ENCODE data around the gene TMEM247. TPM values are rescaled to one million over a fixed set of nuclear protein-coding genes. Genes with fewer than 3 reads are reported as not detected.

TMEM247 gene
- total RNA-seq (2014; rRNA removed; shearing (Covaris generic)): not detected in 2 replicates

DNA sequence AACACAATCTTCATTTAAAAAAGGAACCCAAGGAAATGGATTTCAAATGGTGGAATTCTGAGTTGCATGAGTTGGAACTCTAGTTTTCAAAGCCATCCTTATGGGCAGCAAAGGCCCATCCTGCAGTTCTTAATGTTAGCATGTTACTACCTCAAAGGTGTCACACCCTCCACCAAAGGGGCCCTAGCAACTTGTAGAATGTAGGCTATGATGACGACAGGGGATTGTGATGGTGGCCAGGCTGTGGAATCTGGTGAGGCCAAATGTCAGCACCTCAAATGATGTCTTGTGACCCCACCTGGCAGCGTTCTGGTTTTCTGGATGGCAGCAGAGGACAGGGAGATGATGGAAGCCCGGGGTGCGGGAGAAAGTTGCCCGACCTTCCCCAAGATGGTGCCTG, at the start of gene TMEM247:
Gene TMEM247 (plus strand): TSS at position 301 of the 400 bp plus-strand sequence.
- no peak for DNase-seq (ENCODE audit: low read depth)

GRCh38 chr2:46430413-46430812, 49.0 kb upstream of the TMEM247 start:
- DNase-seq (ENCODE audit: low read depth): no peak

GRCh38 chr2:46430992-46431391, 48.4 kb upstream of the TMEM247 start:
- DNase-seq (ENCODE audit: low read depth): no peak

DNA sequence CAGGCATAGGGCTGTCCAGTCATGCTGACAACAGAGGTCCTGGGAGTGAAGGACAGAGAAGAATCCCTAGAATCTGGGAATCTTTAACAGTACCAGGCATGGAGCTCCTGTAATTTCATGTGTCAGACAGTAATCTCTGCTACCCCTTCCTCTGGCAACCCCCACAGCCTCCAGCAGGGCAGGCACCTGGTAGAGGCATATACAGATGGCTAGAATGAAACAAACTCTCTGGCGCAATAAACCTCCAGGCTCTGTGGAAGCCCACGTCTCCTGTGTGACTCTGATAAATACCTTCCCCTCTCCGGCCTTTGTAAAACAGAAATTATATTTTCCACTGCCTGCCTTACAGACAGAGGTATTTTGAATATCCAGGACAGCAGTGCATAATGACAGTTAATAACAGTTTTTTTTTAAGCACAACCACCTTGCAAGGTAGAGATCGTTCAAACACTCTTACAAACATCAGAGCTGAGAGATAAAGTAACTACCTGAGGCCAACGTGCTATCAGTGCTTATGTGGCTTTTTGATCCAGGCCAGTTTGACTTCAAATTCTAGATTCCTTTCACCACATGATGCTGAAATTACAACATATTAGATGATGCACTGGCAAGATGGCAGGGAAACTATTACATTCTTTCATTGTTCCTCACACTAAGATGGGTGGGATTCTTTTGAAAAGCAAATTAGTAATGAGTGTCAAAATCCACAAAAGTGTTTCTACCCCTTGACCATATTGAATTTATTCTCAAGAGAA, 47.7 kb upstream of the TMEM247 start:
- no peak for DNase-seq (ENCODE audit: low read depth)

DNA sequence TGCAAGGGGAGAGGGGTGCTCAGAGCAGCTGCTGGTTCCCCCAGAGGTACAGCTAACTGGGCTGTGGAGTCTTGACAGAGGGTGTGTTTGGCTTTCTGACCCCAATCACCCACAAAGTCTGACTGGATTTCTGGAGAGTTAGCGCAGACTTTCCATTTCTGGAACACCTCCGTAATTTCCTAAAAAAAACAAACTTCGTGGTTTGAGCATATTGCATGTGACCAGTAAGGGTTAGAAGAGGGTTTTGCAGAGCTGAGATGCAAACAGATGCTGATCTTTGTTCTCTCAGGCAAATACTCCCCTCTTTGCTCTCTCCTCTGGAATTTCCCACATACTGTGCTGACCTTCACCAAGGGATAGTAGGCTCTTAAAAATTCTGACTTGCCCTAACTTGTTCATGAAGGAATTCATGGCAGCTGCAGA, 44.5 kb upstream of the TMEM247 start:
- peak; percentile 62 for DNase-seq (ENCODE audit: low read depth)

DNA sequence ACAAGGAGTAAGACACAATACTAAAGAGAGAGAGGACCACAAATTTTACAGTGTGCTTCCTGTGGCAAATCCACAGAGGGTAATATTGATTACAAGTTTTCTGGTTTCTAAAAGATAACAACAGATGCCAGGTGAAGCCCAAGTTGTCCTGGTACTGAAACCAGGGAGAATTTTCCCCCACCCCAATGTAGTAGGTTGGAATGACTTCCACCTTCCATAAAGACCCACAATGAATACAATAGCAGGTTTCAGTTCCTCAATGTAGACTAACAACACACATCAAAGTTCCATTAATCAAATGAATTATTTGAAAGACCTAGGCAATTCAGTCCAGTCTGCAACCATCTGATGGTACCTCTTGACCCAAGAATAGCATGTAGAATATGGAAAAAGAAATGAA, 44.0 kb upstream of the TMEM247 start:
- no peak for DNase-seq (ENCODE audit: low read depth)

DNA sequence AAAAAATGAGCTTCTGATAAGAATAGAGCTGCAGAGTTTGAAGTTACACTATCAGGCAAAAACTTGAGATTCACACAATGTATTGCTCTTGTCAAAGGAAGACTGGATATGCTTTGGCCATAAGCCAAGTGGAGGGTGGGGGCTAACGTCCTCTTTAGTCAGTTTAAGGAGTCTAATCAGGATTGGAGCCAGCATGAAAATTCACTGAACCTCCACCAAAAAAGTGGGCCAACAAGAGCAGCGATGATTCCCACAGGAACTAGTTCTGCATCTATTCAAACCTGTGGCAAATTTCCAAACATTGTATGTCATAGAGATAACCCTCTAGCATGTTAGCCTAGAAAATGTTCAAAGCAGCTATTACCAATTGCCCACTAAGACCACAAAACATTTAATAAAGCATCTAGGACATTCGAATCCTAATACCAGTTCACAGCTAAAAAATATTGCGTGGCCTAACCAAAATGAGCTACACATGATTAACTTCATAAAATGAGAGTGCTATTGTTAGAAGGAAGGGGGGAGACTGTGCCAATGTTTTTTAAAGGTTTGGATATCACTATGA, 43.5 kb upstream of the TMEM247 start:
- no peak for DNase-seq (ENCODE audit: low read depth)

DNA sequence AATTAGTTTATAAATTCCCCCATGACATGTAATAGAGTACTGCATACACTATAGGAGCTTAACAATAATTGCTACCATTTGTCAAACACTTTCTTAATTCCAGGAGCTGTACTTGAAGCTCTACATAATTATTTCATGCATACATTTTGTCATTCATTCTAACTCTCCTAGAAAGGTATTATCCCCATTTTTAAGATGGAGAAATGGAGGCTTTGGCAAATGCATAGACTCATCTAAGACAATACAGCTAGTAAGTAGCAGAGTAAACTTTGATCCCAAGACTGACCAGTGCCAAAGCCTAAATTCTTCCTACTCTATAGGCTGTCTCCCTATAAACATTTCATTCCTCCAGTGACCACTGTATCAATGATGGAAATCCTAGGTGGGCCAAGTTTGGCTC, 42.6 kb upstream of the TMEM247 start:
- DNase-seq (ENCODE audit: low read depth): no peak

DNA sequence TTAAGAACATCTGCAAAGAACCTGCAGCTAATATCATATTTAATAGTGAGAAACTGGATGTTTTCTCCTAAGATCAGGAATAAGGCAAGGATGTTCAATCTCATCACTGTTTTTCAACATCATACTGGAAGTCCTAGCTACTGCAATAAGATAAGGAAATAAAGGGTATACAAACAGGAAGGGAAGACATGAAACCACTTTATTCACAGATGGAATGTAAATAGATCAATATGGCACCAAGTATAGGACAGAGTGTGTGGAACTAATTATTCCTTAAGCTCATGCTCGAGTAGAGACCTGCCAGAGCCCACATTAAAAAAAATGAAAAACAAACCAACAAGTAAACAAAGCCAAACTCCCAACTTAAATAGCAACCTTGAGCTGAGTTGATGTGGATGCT, 41.3 kb upstream of the TMEM247 start:
- no peak for DNase-seq (ENCODE audit: low read depth)

DNA sequence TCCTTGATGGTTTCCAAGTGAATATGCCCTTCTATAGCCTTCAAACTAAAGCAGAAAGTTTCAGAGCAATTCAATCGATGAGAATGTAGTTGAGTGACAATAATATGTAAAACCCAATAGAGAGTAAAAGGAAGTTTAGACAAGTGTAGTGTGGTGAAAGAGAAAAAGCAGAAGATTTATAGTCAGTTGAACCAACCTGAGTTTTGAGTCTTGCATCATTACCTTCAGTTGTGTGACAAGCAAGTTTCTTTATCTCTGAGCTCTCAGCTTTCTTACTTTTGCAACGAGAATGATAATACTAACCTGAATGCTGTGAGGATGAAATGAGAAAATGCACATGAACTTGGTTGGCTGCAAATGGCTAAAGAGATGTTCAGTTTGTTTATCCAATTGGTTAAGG, 40.6 kb upstream of the TMEM247 start:
- no peak for DNase-seq (ENCODE audit: low read depth)

GRCh38 chr2:46439582-46439981, 39.8 kb upstream of the TMEM247 start:
- no peak for DNase-seq (ENCODE audit: low read depth)

- DNase-seq (ENCODE audit: low read depth): no peak
These were observed 37.3 kb upstream of the TMEM247 start for GRCh38 chr2:46441838-46442712.

GRCh38 chr2:46444732-46445131, 34.6 kb upstream of the TMEM247 start:
- DNase-seq (ENCODE audit: low read depth): no peak

GRCh38 chr2:46445556-46445955, 33.8 kb upstream of the TMEM247 start:
- DNase-seq (ENCODE audit: low read depth): no peak

GRCh38 chr2:46446871-46447568, 32.3 kb upstream of the TMEM247 start:
- no peak for DNase-seq (ENCODE audit: low read depth)

DNA sequence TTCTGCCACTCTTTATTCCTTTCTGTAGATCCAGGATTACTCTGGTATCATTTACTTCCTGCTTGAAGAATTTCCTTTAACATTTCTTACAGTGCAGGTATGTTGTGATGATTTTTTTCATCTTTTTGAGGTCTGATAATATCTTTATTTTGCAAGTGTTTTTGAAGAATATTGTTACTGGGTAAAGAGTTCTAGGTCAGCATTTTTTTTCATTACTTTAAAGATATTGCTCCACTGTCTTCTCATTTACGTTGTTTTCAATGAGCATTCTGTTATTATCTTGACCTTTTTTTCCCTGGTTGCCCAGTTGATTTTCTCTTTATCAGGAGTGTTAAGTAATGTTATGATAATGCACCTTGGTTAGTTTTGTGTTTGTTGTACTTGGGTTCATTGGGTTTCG, 31.7 kb upstream of the TMEM247 start:
- DNase-seq (ENCODE audit: low read depth): no peak

DNA sequence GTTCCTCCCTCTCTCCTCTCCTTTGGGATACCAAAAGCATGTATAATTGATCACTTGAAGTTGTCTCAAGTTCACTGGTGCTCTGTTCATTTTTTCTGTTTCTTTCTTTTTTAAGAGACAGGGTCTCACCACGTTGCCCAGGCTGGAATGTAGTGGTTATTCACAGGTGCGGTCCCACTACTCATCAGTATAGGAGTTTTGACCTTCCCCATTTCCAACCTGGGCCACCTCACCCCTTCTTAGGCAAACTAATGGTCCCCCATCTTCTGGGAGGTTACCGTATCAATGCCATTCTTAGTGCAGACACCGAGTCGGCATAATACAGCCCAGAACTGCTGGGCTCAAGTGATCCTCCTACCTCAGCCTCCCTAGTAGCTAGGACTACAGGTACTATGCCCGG, 31.3 kb upstream of the TMEM247 start:
- DNase-seq (ENCODE audit: low read depth): no peak

GRCh38 chr2:46448641-46449040, 30.7 kb upstream of the TMEM247 start:
- no peak for DNase-seq (ENCODE audit: low read depth)

DNA sequence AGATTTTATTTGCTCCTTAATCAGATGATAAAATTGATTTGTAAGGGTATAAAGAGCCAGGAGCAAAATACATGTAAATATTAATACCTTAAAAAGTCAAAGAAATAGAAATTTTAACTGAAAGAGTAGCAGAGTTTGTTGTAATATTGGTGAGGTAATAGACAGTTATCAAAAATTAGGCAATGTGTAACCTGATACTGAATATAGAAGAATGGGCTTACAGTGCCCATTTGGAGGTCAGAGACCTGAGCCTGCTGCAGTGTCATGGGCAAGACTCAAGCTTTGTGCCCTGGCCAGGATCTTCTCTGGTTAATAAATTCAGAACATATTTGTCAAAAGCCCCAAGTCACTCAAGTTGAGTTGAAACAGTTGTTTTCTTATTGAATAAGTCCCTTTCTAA, 29.7 kb upstream of the TMEM247 start:
- DNase-seq (ENCODE audit: low read depth): no peak

- DNase-seq (ENCODE audit: low read depth): peak; percentile 10
These were observed 28.1 kb upstream of the TMEM247 start for GRCh38 chr2:46451131-46451711.

DNA sequence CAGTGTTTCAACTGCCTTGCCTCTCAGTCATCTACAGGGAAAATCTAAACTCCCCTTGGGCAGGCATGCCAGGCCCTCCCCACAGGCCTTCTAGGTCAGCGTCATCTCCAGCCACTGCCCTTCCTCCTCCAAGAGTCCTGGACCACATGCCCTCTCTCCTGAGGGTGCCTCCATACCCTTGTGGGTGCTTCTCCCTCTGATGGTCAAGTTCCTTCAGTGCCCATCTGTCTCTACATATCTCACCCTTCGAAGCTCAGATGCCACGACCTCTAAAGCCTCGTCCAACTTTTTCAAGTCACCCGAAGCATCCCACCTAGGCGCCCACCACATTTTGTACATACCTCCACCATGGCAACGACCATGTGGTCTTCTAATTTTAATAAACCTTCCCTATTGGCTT, 22.6 kb upstream of the TMEM247 start:
- DNase-seq (ENCODE audit: low read depth): no peak

All from M059J (cell line).